ENCODE results near the gene SPATA31D3. TPM values are rescaled to one million over a fixed set of nuclear protein-coding genes. Genes with fewer than 3 reads are reported as not detected.

SPATA31D3 gene
- total and polyA plus RNA-seq, 2 of the 8 experiments (the other 6 are each of a cell fraction or from before 2014, with no cell fraction given), result not detected

GRCh38 chr9:81893929-81894328, 49.4 kb upstream of the SPATA31D3 start:
- no peaks in the 10 kb centered on the region for H3K9me3 ChIP-seq (ENCODE audit: insufficient read depth in 2 of 2, low read depth in 1 of 2, low read length in 1 of 2)
- H2AK5ac ChIP-seq (ENCODE audit: low read depth, low read length), result no peak overlapping the region
- WGBS, 2 experiments (ENCODE audit: extremely low coverage in 1 of 2, insufficient coverage in 1 of 2, insufficient read length in 1 of 2, insufficient replicate concordance in 2 of 2, low coverage in 1 of 2, low lambda C conversion rate in 2 of 2, missing lambda C conversion rate in 1 of 2), result 100% methylated on average over 3 of the region's 3 CpGs; no CpG with 5 or more reads in 1 of the 2 experiments
- H3K56ac ChIP-seq (replicated peaks; ENCODE audit: insufficient read length, low read depth, low read length), result no peak overlapping the region
- H3K27ac ChIP-seq (ENCODE audit: low read depth, low read length), result no peak overlapping the region
- ChIA-PET CTCF (ENCODE audit: partially characterized antibody) (no interaction called here), POLR2A (ENCODE audit: partially characterized antibody) (no interaction called here)
- no peak overlapping the region for H3K9ac ChIP-seq (replicated peaks in 1 of 4; ENCODE audit: extremely low read depth in 1 of 4, low read depth in 3 of 4, low read length in 3 of 4)
- no peaks in the 10 kb centered on the region for H3K23me2 ChIP-seq (ENCODE audit: low read depth, low read length)
- DNase-seq (ENCODE audit: low read depth in 1 of 2, low spot score in 2 of 2) (no peak), FAIRE-seq (no peak)
- H3K18ac ChIP-seq (ENCODE audit: extremely low read depth, low read length), result no peak overlapping the region
- no peaks in the 10 kb centered on the region for H3K79me1 ChIP-seq (ENCODE audit: low read depth, low read length)
- H3K4me3 ChIP-seq (ENCODE audit: extremely low read depth in 1 of 4, insufficient read depth in 2 of 4, low read depth in 3 of 4, low read length in 4 of 4), result no peak overlapping the region
- no peak overlapping the region for H2BK120ac ChIP-seq (replicated peaks; ENCODE audit: low read depth, low read length)
- no peak overlapping the region for H2BK20ac ChIP-seq (ENCODE audit: low read length)
- no peaks in the 10 kb centered on the region for H4K20me1 ChIP-seq (replicated peaks in 1 of 2; ENCODE audit: control insufficient read depth in 1 of 2, insufficient read depth in 2 of 2, low read length in 2 of 2)
- H2BK12ac ChIP-seq (ENCODE audit: low read depth, low read length), result no peak overlapping the region
- H4K8ac ChIP-seq (ENCODE audit: extremely low read depth, insufficient read depth, low read length), result no peak overlapping the region
- H3K14ac ChIP-seq (ENCODE audit: insufficient read length), result no peak overlapping the region
- no peak overlapping the region for H4K91ac ChIP-seq (replicated peaks; ENCODE audit: insufficient read length, low read length)
- H3K4ac ChIP-seq (replicated peaks; ENCODE audit: insufficient read length, low read depth, low read length), result no peak overlapping the region
- H2AFZ ChIP-seq (ENCODE audit: low read length), result no peak overlapping the region
- no peak overlapping the region for H4K5ac ChIP-seq (ENCODE audit: insufficient read length, low read depth, low read length)
- no peak overlapping the region for H3K4me2 ChIP-seq (ENCODE audit: insufficient read depth in 1 of 2, low read depth in 2 of 2, low read length in 2 of 2)
- no peaks in the 10 kb centered on the region for H3K27me3 ChIP-seq (replicated peaks in 1 of 4; ENCODE audit: control insufficient read depth in 3 of 4, extremely low read depth in 1 of 4, insufficient read depth in 3 of 4, low read length in 3 of 4)
- no peak overlapping the region for H3K23ac ChIP-seq (ENCODE audit: insufficient read length)
- no peaks in the 10 kb centered on the region for H3K36me3 ChIP-seq (ENCODE audit: control insufficient read depth in 2 of 4, insufficient read depth in 4 of 4, low read length in 3 of 4)
- H2BK5ac ChIP-seq (ENCODE audit: low read depth, low read length), result no peak overlapping the region
- no peak overlapping the region for H2BK15ac ChIP-seq (ENCODE audit: low read length)
- H3K79me2 ChIP-seq (ENCODE audit: control insufficient read depth in 1 of 2, insufficient read depth in 2 of 2, low read length in 2 of 2), result no peaks in the 10 kb centered on the region
- TF ChIP-seq SIRT6 (IDR thresholded peaks at IDR 0.05; ENCODE audit: low read length) (no peak), CHD1 (IDR thresholded peaks at IDR 0.05; ENCODE audit: low read depth, low read length) (no peak), KDM4A (IDR thresholded peaks at IDR 0.05; ENCODE audit: low read depth, low read length, severe bottlenecking) (no peak)
- H3K4me1 ChIP-seq (replicated peaks in 1 of 4; ENCODE audit: control insufficient read depth in 3 of 4, insufficient read depth in 4 of 4, low read length in 3 of 4), result no peaks in the 10 kb centered on the region

Data from H1 (cell line).